Astrocyte of the cerebellum (primary cell): ENCODE results near the gene DSC2.

ENCODE experiments used
- DNase-seq: peaks from one replicate; pipeline ENCODE4 v3.0.0-alpha.2; 2011; ENCODE audit warnings: low read depth
- H3K4me3 ChIP-seq: 2 replicates; pipeline ENCODE4 v1.5.1; 2011; ENCODE audit warnings: mild to moderate bottlenecking, low read depth, low read length, moderate library complexity
- CTCF ChIP-seq: IDR thresholded peaks from 2 replicates; pipeline ENCODE4 v1.5.1; 2012; ENCODE audit warnings: low read length, low read depth, moderate library complexity, mild to moderate bottlenecking; ENCODE audit errors: missing control alignments
- in situ Hi-C: cut with HindIII; loops from 2 replicates; pipeline ENCODE4 v1.10.0; 2017; ENCODE audit warnings: low sequenced_read_pairs

DSC2 gene

GRCh38 chr18:31048216-31048615, 54.0 kb downstream of the DSC2 start:
- DNase-seq: no peak
- no peak for TF ChIP-seq CTCF
- no peak overlapping the region for H3K4me3 ChIP-seq
- in situ Hi-C loops: no loop called here

- TF ChIP-seq CTCF: no peak
- no peak for DNase-seq
- in situ Hi-C loops: no loop called here
- no peak overlapping the region for H3K4me3 ChIP-seq
Measured at GRCh38 chr18:31046916-31047315, 55.3 kb downstream of the DSC2 start.

GRCh38 chr18:31045599-31045998, 56.6 kb downstream of the DSC2 start:
- in situ Hi-C loops: no loop called here
- no peak for TF ChIP-seq CTCF
- H3K4me3 ChIP-seq: no peak overlapping the region
- DNase-seq: no peak

- no peak overlapping the region for H3K4me3 ChIP-seq
- DNase-seq: no peak
- in situ Hi-C loops: no loop called here
- TF ChIP-seq CTCF: no peak
Measured at GRCh38 chr18:31044926-31045325, 57.3 kb downstream of the DSC2 start.

- no peak for TF ChIP-seq CTCF
- no peak overlapping the region for H3K4me3 ChIP-seq
- in situ Hi-C loops: no loop called here
- no peak for DNase-seq
Measured at GRCh38 chr18:31043709-31044108, 58.5 kb downstream of the DSC2 start.

- no peak for DNase-seq
- in situ Hi-C loops: no loop called here
- TF ChIP-seq CTCF: no peak
- peak within 1 kb of the TSS; percentile 39 for H3K4me3 ChIP-seq
Measured at GRCh38 chr18:31042406-31043181, 59.6 kb downstream of the DSC2 start, which contains the start of gene DSC3. DSC3 (minus strand) TSS chr18:31042742; CDS start chr18:31042660, 82 bp downstream.
